IMR-90 (cell line): ENCODE results near the gene EPC1.

Experiments used
- CTCF ChIP-seq: conservative IDR thresholded peaks from 2 replicates; pipeline ENCODE4 v1.5.1; 2012; ENCODE audit warnings: mild to moderate bottlenecking, low read depth, low read length, improper control_type of control experiment
- RAD21 ChIP-seq: IDR thresholded peaks from 2 replicates; pipeline ENCODE4 v1.6.1; 2012; ENCODE audit warnings: low read length, improper control_type of control experiment
- SMC3 ChIP-seq: fragments of 150-350 bp; IDR thresholded peaks from 2 replicates; pipeline ENCODE4 v1.6.1; 2016; ENCODE audit warnings: low read depth, mild to moderate bottlenecking, antibody characterized with exemption, low read length, moderate library complexity
- USF2 ChIP-seq: fragments of 150-350 bp; IDR thresholded peaks from 2 replicates; pipeline ENCODE4 v1.6.1; 2017; ENCODE audit warnings: mild to moderate bottlenecking, antibody characterized with exemption, low read length, low read depth

DNA sequence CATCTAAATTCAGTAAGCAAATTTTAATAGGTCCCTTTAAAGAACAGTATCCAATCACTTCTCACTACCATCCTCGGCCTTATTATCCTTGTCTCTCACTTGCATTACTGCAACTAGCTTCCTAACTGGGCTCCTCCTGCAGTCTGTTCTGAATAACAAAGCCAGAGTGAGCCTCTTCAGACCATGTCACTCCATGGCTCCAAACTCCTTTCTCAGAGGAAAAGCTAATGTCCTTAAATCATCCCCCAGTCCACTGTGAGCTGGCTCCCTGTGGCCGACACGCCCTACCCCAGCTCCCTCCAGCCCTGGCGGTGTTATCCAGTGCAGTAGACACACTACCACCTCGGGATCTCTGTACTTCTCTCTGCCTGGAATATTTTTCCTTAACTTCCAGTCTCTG is 80.0 kb downstream of the EPC1 start:
- no peak for TF ChIP-seq USF2
- TF ChIP-seq CTCF, result no peak
- no peak for TF ChIP-seq RAD21
- no peak for TF ChIP-seq SMC3
